ENCODE data around the gene ODF4.

Gene ODF4

GRCh38 chr17:8357910-8358309, 18.3 kb downstream of the ODF4 start:
- DNase-seq: no peak
- Histone ChIP-seq H3K36me3 (no peaks in the 10 kb centered on the region), H3K9me3 (no peaks in the 10 kb centered on the region), H3K4me3 (no peak overlapping the region), H3K4me1 (no peaks in the 10 kb centered on the region), H3K27ac (no peak overlapping the region), H3K27me3 (no peaks in the 10 kb centered on the region)
- TF ChIP-seq, protein P1, sequence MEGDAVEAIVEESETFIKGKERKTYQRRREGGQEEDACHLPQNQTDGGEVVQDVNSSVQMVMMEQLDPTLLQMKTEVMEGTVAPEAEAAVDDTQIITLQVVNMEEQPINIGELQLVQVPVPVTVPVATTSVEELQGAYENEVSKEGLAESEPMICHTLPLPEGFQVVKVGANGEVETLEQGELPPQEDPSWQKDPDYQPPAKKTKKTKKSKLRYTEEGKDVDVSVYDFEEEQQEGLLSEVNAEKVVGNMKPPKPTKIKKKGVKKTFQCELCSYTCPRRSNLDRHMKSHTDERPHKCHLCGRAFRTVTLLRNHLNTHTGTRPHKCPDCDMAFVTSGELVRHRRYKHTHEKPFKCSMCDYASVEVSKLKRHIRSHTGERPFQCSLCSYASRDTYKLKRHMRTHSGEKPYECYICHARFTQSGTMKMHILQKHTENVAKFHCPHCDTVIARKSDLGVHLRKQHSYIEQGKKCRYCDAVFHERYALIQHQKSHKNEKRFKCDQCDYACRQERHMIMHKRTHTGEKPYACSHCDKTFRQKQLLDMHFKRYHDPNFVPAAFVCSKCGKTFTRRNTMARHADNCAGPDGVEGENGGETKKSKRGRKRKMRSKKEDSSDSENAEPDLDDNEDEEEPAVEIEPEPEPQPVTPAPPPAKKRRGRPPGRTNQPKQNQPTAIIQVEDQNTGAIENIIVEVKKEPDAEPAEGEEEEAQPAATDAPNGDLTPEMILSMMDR (IDR thresholded peaks at IDR 0.05): no peak
- intact Hi-C loops (cut with DNase I; ENCODE audit: low total_unique reads): no loop called here

DNA sequence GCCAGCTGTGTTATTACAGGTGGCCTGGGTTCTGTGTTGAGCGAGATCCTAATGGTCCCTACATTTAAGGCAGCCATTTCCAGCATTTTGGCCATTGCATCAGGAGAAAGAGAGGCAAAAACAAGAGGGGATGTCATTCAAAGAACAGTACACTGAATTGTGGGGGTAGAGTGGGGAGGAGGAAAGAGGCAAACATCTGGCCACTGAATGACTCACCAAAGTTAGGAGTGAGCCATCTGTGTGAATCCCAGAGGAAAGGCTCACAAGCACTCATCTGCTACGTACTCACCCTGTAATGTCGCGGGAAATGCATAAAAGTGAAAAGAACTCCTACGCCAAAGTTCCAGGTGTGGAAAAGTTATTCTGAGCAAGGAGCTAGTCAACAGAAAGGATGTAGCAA, 20.1 kb downstream of the ODF4 start:
- no peak overlapping the region for H3K4me3 ChIP-seq
- intact Hi-C loops (cut with DNase I; ENCODE audit: low total_unique reads): no loop called here
- DNase-seq: no peak
- TF ChIP-seq, protein P1 (IDR thresholded peaks at IDR 0.05): no peak
- no peaks in the 10 kb centered on the region for H3K27me3 ChIP-seq
- H3K4me1 ChIP-seq: no peaks in the 10 kb centered on the region
- no peak overlapping the region for H3K27ac ChIP-seq
- no peaks in the 10 kb centered on the region for H3K9me3 ChIP-seq
- peaks cover 0 to 6% (median 0%) of the 10 kb centered on the region in 3 donors for H3K36me3 ChIP-seq

DNA sequence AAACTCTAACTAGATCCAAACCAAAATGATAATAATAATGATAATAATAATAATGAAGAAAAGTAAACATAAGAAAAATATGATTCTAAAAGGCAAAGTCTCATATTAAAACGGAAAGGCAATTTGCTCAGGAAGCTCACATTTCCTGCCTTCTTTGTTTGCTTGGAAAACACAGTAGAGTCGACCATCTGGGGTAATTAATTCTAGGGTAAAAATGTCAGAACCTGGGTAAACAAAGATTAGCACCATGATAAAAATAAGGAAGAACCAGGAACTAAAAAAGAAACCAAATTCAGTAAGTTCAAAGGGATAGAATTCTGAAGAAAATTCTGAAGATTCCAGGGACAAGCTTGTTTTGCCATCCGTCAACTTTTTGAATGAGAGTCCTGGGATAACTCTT, 20.6 kb downstream of the ODF4 start:
- H3K36me3 ChIP-seq: peaks cover 0 to 8% (median 0%) of the 10 kb centered on the region in 3 donors
- no peak overlapping the region for H3K27ac ChIP-seq
- no peaks in the 10 kb centered on the region for H3K27me3 ChIP-seq
- TF ChIP-seq, protein P1 (IDR thresholded peaks at IDR 0.05): no peak
- intact Hi-C loops (cut with DNase I; ENCODE audit: low total_unique reads): no loop called here
- no peak overlapping the region for H3K4me3 ChIP-seq
- H3K4me1 ChIP-seq: no peaks in the 10 kb centered on the region
- DNase-seq: no peak
- H3K9me3 ChIP-seq: no peaks in the 10 kb centered on the region

- Histone ChIP-seq H3K9me3 (no peaks in the 10 kb centered on the region), H3K4me3 (no peak overlapping the region), H3K4me1 (no peaks in the 10 kb centered on the region), H3K36me3 (peaks cover 0 to 8% (median 0%) of the 10 kb centered on the region in 3 donors), H3K27ac (no peak overlapping the region), H3K27me3 (no peaks in the 10 kb centered on the region)
- DNase-seq: no peak
- intact Hi-C loops (cut with DNase I; ENCODE audit: low total_unique reads): no loop called here
- TF ChIP-seq, protein P1 (IDR thresholded peaks at IDR 0.05): no peak
Measured at GRCh38 chr17:8360751-8361150, 21.1 kb downstream of the ODF4 start.

DNA sequence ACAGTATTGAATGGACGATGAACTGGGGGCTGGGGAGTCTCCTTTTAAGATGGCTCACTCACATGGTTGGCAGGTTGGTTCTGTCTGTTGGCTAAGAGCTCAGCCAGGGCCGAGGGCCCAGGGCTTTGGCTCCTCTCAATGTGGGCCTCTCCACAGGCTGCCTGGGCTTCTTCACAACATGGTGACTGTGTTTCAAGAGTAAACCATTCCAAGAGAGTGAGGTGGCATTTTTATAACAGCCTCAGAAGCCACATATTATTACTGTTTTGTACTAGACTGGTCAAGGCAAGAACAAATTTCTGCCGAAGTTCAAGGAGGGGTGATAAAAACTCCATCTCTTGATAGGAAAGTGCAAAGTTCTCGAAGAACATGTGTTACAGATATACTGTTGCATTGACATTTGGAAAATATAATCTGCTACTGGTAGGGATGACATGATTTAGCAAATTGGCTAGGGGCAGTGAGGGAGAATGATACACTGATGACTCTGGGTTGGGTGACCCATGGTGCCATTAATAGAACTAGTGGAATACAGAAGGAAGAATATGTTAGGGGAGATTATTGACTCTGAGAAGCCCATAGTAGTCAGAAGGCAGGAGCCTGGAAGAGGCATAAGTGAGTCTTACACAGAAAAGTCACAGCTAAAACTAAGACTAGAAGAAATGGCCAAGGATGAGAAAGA, 23.2 kb downstream of the ODF4 start:
- no peak for DNase-seq
- Histone ChIP-seq H3K9me3 (no peaks in the 10 kb centered on the region), H3K4me3 (no peak overlapping the region), H3K27ac (no peak overlapping the region), H3K4me1 (no peaks in the 10 kb centered on the region), H3K27me3 (no peaks in the 10 kb centered on the region), H3K36me3 (peaks cover 0 to 8% (median 0%) of the 10 kb centered on the region in 3 donors)
- TF ChIP-seq, protein P1 (IDR thresholded peaks at IDR 0.05): no peak
- intact Hi-C loops (cut with DNase I; ENCODE audit: low total_unique reads): no loop called here

Measured in tibial artery (tissue), 4 donors.